GM12878 (cell line): ENCODE results near the gene ANKRD13B.

Experiments
- MXI1 ChIP-seq: fragments of 150-350 bp; IDR thresholded peaks from 2 replicates; pipeline ENCODE4 v1.6.1; 2011; ENCODE audit warnings: low read depth, mild to moderate bottlenecking, inconsistent platforms, low read length, improper control_type of control experiment
- NR2F1 ChIP-seq: fragments of 450-650 bp; conservative IDR thresholded peaks from 2 replicates; pipeline ENCODE4 v1.6.1; 2017; ENCODE audit warnings: mild to moderate bottlenecking
- POLR2A ChIP-seq: IDR thresholded peaks from 2 replicates; pipeline ENCODE4 v1.6.1; 2011; ENCODE audit warnings: low read depth, mild to moderate bottlenecking, low read length
- POLR2AphosphoS5 ChIP-seq: IDR thresholded peaks from 2 replicates; pipeline ENCODE4 v1.6.1; 2011; ENCODE audit warnings: mild to moderate bottlenecking, low read length, inconsistent platforms
- SP1 ChIP-seq: IDR thresholded peaks from one replicate; pipeline ENCODE4 v1.6.1; 2011; ENCODE audit warnings: low read depth, low read length
- SPI1 ChIP-seq: IDR thresholded peaks from 2 replicates; pipeline ENCODE4 v1.6.1; 2011; ENCODE audit warnings: low read depth, mild to moderate bottlenecking, low read length, moderate library complexity, borderline replicate concordance; ENCODE audit not compliant: insufficient read depth
- SUZ12 ChIP-seq: fragments of 200-600 bp; sonication (generic); IDR thresholded peaks from one replicate; pipeline ENCODE4 v1.6.1; 2018; ENCODE audit warnings: antibody characterized with exemption, mild to moderate bottlenecking; ENCODE audit not compliant: unreplicated experiment
- TF ChIP-seq, protein P1 (sequence below): IDR thresholded peaks from 2 replicates; pipeline ENCODE4 v1.6.1; 2012; ENCODE audit warnings: mild to moderate bottlenecking, low read depth, low read length
- TF ChIP-seq, protein P2 (sequence below), 3 experiments: IDR thresholded peaks in 2 of 3; conservative IDR thresholded peaks in 1 of 3; 2 replicates each; pipeline ENCODE4 v1.5.1; 2011; ENCODE audit warnings: low read depth in 3 of 3, low read length in 3 of 3, mild to moderate bottlenecking in 3 of 3, control low read depth in 2 of 3, moderate library complexity in 2 of 3, inconsistent platforms in 1 of 3, mixed read lengths in 1 of 3; ENCODE audit not compliant: control insufficient read depth in 2 of 3, insufficient read depth in 1 of 3; ENCODE audit errors: extremely low read depth in 1 of 3

DNA sequence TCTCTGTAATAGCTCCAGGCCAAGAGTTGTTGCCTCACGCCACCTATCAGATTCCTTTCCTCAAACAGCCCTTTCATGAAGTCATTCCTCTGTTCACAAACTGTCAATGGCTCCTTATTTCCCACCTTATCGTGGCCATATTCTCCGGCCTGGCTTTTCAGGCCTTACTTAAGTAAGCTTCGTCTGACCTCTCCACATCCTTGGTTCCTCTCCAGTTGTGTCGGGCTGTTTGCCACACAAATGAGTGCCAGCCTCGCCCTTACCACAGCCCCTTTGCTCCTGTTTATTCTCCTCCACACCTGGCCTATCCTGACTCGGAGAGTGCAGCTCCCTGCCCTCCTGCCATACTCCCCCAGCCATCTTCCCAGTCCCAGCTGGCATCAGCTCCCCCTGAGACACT, 22.4 kb upstream of the ANKRD13B start:
- TF ChIP-seq POLR2A: no peak
- TF ChIP-seq, protein P1, sequence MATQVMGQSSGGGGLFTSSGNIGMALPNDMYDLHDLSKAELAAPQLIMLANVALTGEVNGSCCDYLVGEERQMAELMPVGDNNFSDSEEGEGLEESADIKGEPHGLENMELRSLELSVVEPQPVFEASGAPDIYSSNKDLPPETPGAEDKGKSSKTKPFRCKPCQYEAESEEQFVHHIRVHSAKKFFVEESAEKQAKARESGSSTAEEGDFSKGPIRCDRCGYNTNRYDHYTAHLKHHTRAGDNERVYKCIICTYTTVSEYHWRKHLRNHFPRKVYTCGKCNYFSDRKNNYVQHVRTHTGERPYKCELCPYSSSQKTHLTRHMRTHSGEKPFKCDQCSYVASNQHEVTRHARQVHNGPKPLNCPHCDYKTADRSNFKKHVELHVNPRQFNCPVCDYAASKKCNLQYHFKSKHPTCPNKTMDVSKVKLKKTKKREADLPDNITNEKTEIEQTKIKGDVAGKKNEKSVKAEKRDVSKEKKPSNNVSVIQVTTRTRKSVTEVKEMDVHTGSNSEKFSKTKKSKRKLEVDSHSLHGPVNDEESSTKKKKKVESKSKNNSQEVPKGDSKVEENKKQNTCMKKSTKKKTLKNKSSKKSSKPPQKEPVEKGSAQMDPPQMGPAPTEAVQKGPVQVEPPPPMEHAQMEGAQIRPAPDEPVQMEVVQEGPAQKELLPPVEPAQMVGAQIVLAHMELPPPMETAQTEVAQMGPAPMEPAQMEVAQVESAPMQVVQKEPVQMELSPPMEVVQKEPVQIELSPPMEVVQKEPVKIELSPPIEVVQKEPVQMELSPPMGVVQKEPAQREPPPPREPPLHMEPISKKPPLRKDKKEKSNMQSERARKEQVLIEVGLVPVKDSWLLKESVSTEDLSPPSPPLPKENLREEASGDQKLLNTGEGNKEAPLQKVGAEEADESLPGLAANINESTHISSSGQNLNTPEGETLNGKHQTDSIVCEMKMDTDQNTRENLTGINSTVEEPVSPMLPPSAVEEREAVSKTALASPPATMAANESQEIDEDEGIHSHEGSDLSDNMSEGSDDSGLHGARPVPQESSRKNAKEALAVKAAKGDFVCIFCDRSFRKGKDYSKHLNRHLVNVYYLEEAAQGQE: no peak
- no peak for TF ChIP-seq POLR2AphosphoS5
- TF ChIP-seq MXI1: no peak
- TF ChIP-seq, protein P2, sequence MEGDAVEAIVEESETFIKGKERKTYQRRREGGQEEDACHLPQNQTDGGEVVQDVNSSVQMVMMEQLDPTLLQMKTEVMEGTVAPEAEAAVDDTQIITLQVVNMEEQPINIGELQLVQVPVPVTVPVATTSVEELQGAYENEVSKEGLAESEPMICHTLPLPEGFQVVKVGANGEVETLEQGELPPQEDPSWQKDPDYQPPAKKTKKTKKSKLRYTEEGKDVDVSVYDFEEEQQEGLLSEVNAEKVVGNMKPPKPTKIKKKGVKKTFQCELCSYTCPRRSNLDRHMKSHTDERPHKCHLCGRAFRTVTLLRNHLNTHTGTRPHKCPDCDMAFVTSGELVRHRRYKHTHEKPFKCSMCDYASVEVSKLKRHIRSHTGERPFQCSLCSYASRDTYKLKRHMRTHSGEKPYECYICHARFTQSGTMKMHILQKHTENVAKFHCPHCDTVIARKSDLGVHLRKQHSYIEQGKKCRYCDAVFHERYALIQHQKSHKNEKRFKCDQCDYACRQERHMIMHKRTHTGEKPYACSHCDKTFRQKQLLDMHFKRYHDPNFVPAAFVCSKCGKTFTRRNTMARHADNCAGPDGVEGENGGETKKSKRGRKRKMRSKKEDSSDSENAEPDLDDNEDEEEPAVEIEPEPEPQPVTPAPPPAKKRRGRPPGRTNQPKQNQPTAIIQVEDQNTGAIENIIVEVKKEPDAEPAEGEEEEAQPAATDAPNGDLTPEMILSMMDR (IDR thresholded peaks at IDR 0.05 in 2 of 3, conservative IDR thresholded peaks at IDR 0.05 in 1 of 3; ENCODE audit: control insufficient read depth in 2 of 3, extremely low read depth in 1 of 3, insufficient read depth in 1 of 3, low read depth in 3 of 3, low read length in 3 of 3): no peak
- no peak for TF ChIP-seq SP1
- no peak for TF ChIP-seq NR2F1
- no peak for TF ChIP-seq SPI1
- TF ChIP-seq SUZ12: no peak
